Measurements from ENCODE around the gene POU2AF1.

POU2AF1 gene

GRCh38 chr11:111391328-111392124 lies 12.5 kb upstream of the POU2AF1 start:
- H3K4me3 ChIP-seq (ENCODE audit: low read depth, low read length): no peak overlapping the region
- no peak for DNase-seq (ENCODE audit: low read depth)

- no peak for DNase-seq (ENCODE audit: low read depth)
- H3K4me3 ChIP-seq (ENCODE audit: low read depth, low read length): no peak overlapping the region
Measured at GRCh38 chr11:111388842-111389241, 9.8 kb upstream of the POU2AF1 start.

- no peak overlapping the region for H3K4me3 ChIP-seq (ENCODE audit: low read depth, low read length)
- no peak for DNase-seq (ENCODE audit: low read depth)
Measured at GRCh38 chr11:111388420-111388819, 9.3 kb upstream of the POU2AF1 start.

- H3K4me3 ChIP-seq (ENCODE audit: low read depth, low read length): no peak overlapping the region
- DNase-seq (ENCODE audit: low read depth): no peak
Measured at GRCh38 chr11:111387363-111387762, 8.3 kb upstream of the POU2AF1 start.

- DNase-seq (ENCODE audit: low read depth): no peak
- no peak overlapping the region for H3K4me3 ChIP-seq (ENCODE audit: low read depth, low read length)
Measured at GRCh38 chr11:111386611-111387150, 7.6 kb upstream of the POU2AF1 start.

GRCh38 chr11:111384494-111384893 lies 5.4 kb upstream of the POU2AF1 start:
- DNase-seq (ENCODE audit: low read depth): no peak
- H3K4me3 ChIP-seq (ENCODE audit: low read depth, low read length): no peak overlapping the region

GRCh38 chr11:111382451-111382850 lies 3.4 kb upstream of the POU2AF1 start:
- DNase-seq (ENCODE audit: low read depth): no peak
- no peak overlapping the region for H3K4me3 ChIP-seq (ENCODE audit: low read depth, low read length)

- DNase-seq (ENCODE audit: low read depth): no peak
- H3K4me3 ChIP-seq (ENCODE audit: low read depth, low read length): no peak overlapping the region
Measured at GRCh38 chr11:111379602-111380136, 594 bp upstream of the POU2AF1 start.

GRCh38 chr11:111378185-111378860 lies 752 bp downstream of the POU2AF1 start:
- peak; percentile 16 for DNase-seq (ENCODE audit: low read depth)
- H3K4me3 ChIP-seq (ENCODE audit: low read depth, low read length): no peak overlapping the region

GRCh38 chr11:111376181-111376871 lies 2.7 kb downstream of the POU2AF1 start:
- no peak for DNase-seq (ENCODE audit: low read depth)
- H3K4me3 ChIP-seq (ENCODE audit: low read depth, low read length): no peak overlapping the region

GRCh38 chr11:111373590-111373989 lies 5.5 kb downstream of the POU2AF1 start:
- no peak overlapping the region for H3K4me3 ChIP-seq (ENCODE audit: low read depth, low read length)

GRCh38 chr11:111372538-111372937 lies 6.5 kb downstream of the POU2AF1 start:
- no peak for DNase-seq (ENCODE audit: low read depth)
- no peak overlapping the region for H3K4me3 ChIP-seq (ENCODE audit: low read depth, low read length)

More at GRCh38 chr11:111373590-111373989, 5.5 kb downstream of the POU2AF1 start:
- no peak for DNase-seq (ENCODE audit: low read depth)

- no peak overlapping the region for H3K4me3 ChIP-seq (ENCODE audit: low read depth, low read length)
- DNase-seq (ENCODE audit: low read depth): no peak
Measured at GRCh38 chr11:111370902-111371578, 8.0 kb downstream of the POU2AF1 start.

GRCh38 chr11:111370270-111370901 lies 8.7 kb downstream of the POU2AF1 start:
- no peak for DNase-seq (ENCODE audit: low read depth)
- H3K4me3 ChIP-seq (ENCODE audit: low read depth, low read length): no peak overlapping the region

GRCh38 chr11:111368285-111368560 lies 10.9 kb downstream of the POU2AF1 start:
- H3K4me3 ChIP-seq (ENCODE audit: low read depth, low read length): no peak overlapping the region
- DNase-seq (ENCODE audit: low read depth): no peak

- DNase-seq (ENCODE audit: low read depth): no peak
Measured at GRCh38 chr11:111367411-111368284, 11.4 kb downstream of the POU2AF1 start.

GRCh38 chr11:111366560-111367410 lies 12.3 kb downstream of the POU2AF1 start:
- H3K4me3 ChIP-seq (ENCODE audit: low read depth, low read length): no peak overlapping the region
- DNase-seq (ENCODE audit: low read depth): no peak

More at GRCh38 chr11:111367411-111368284, 11.4 kb downstream of the POU2AF1 start:
- H3K4me3 ChIP-seq (ENCODE audit: low read depth, low read length): no peak overlapping the region
